Measurements from ENCODE around the gene GMDS. TPM values are rescaled to one million over a fixed set of nuclear protein-coding genes. Genes with fewer than 3 reads are reported as not detected.

Gene GMDS
- 9.6 and 16.2 TPM in 2 replicates for total RNA-seq

GRCh38 chr6:2245103-2245876 lies at the start of gene GMDS:
Gene GMDS (minus strand): TSS chr6:2245605.

GRCh38 chr6:1609648-1610496 lies 635.5 kb downstream of the GMDS start, which contains the start of gene FOXC1:
Gene FOXC1 (plus strand): TSS chr6:1609915. CDS start chr6:1610446, 531 bp downstream.

